Lower leg skin (tissue), 3 donors: ENCODE measurements around the gene CREB3.

Experiments
- CTCF ChIP-seq, 3 donors: fragments of 450-650 bp; IDR thresholded peaks; one replicate each; pipeline ENCODE4 v1.5.1; 2016; ENCODE audit warnings: antibody characterized with exemption in 3 of 3, mild to moderate bottlenecking in 3 of 3, moderate library complexity in 2 of 3
- POLR2A ChIP-seq, 2 donors: fragments of 450-650 bp; IDR thresholded peaks; one replicate each; pipeline ENCODE4 v1.6.1; 2016 to 2017; ENCODE audit warnings: antibody characterized with exemption in 2 of 2, mild to moderate bottlenecking in 1 of 2, moderate library complexity in 1 of 2

- TF ChIP-seq CTCF (IDR thresholded peaks at IDR 0.05), result no peak
- TF ChIP-seq POLR2A (IDR thresholded peaks at IDR 0.05), result no peak
These were observed 6.5 kb downstream of the CREB3 start for GRCh38 chr9:35738924-35739323.
